Lung (tissue), 12 donors: ENCODE measurements around the gene MCOLN2. TPM values are rescaled to one million over a fixed set of nuclear protein-coding genes. Genes with fewer than 3 reads are reported as not detected.

ENCODE experiments used
- ATAC-seq: fragments of 200-7000 bp; cut with Tn5 transposase; one replicate; pipeline ENCODE4 v1.9.1; 2020; ENCODE audit warnings: moderate number of reproducible peaks; ENCODE audit not compliant: insufficient read depth, low FRiP score
- DNase-seq, 3 donors: peaks; one replicate each; pipeline ENCODE4 v3.0.0-alpha.2; 2013 to 2017
- H3K27ac ChIP-seq, 2 donors: one replicate each; pipeline ENCODE4 v1.5.1; 2013; ENCODE audit warnings: mild to moderate bottlenecking in 2 of 2, moderate library complexity in 2 of 2, control low read depth in 1 of 2, inconsistent platforms in 1 of 2, low read depth in 1 of 2, low read length in 1 of 2
- H3K27me3 ChIP-seq, 3 donors: one replicate each; pipeline ENCODE4 v1.5.1; 2013; ENCODE audit warnings: low read length in 2 of 3; ENCODE audit not compliant: control insufficient read depth in 3 of 3, insufficient read depth in 3 of 3
- H3K36me3 ChIP-seq, 4 donors: one replicate each; pipeline ENCODE4 v1.5.1; 2013; ENCODE audit warnings: low read length in 4 of 4, mild to moderate bottlenecking in 1 of 4, moderate library complexity in 1 of 4; ENCODE audit not compliant: control insufficient read depth in 4 of 4, insufficient read depth in 4 of 4
- H3K4me1 ChIP-seq, 5 donors: one replicate each; pipeline ENCODE4 v1.5.1; 2013; ENCODE audit warnings: low read length in 5 of 5, mild to moderate bottlenecking in 2 of 5, moderate library complexity in 1 of 5; ENCODE audit not compliant: control insufficient read depth in 5 of 5, insufficient read depth in 5 of 5
- H3K4me3 ChIP-seq: one replicate; pipeline ENCODE4 v1.5.1; 2013; ENCODE audit warnings: mild to moderate bottlenecking, control low read depth, moderate library complexity
- H3K9ac ChIP-seq, 2 donors: one replicate each; pipeline ENCODE4 v1.5.1; 2013; ENCODE audit warnings: low read length in 2 of 2, control low read depth in 1 of 2; ENCODE audit not compliant: insufficient read depth in 1 of 2
- H3K9me3 ChIP-seq, 4 donors: one replicate each; pipeline ENCODE4 v1.5.1; 2013; ENCODE audit warnings: low read length in 3 of 4, mild to moderate bottlenecking in 1 of 4, moderate library complexity in 1 of 4; ENCODE audit not compliant: control insufficient read depth in 4 of 4, insufficient read depth in 3 of 4
- WGBS, 2 donors: extraction: QIAGEN DNeasy Blood & Tissue Kit; methylation state at CpG; one replicate each; pipeline ENCODE4 v1.1.7; 2013; 5-methylcytosine and 5-hydroxymethylcytosine counted together
- polyA plus RNA-seq, 2 donors: library from polyadenylated mRNA; stranded (reverse); fragments of 200-250 nt; gene quantifications; one replicate each; pipeline ENCODE4 v1.2.1, GENCODE V29; 2013
- total RNA-seq, 2 donors: library from RNA; depleted of rRNA in 1 of 2; stranded (reverse); fragments of >200 nt in 1 of 2; gene quantifications; one replicate each; pipeline ENCODE4 v1.2.1, GENCODE V29; 2014 to 2021
- TF ChIP-seq, protein P1 (sequence below): IDR thresholded peaks from 2 replicates; pipeline ENCODE4 v1.5.1; 2012; ENCODE audit warnings: mild to moderate bottlenecking; ENCODE audit errors: control extremely low read depth, extremely low read depth
- donor health status: control.
- donor health status: control.
- donor health status: Bipolar disorder and iron deficiency.
- donor health status: healthy.
- donor health status: DM: yes; HTN: yes; CAD: no.

The MCOLN2 gene
- total and polyA plus RNA-seq, 4 donors, result 4.2 to 17.1 (median 7.4) TPM

DNA sequence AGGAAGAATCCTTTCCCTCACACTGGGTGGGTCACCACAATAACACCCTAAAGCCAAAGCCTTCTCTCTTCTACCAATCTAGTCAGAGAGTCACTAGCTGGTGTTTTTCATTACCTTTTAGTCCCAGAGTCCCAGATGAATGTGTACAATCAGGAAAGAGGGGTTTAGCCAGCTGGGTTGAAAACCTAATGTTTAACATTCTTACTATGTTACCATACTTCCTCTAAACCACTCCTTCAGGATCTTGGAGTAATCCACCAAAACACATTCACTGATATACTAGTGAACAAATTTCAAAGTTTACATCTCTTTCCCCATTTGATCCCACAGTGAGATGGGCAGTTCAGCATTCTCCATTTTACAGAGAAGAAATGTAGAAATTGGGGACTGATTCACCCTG is 113.6 kb downstream of the MCOLN2 start:
- H3K9me3 ChIP-seq, result peaks cover 0 to 3% (median 0%) of the 10 kb centered on the region in 4 donors
- no peak for ATAC-seq
- peaks cover 0 to 14% (median 2%) of the 10 kb centered on the region in 5 donors for H3K4me1 ChIP-seq
- no peak overlapping the region for H3K4me3 ChIP-seq
- no peak overlapping the region for H3K27ac ChIP-seq
- no peaks in the 10 kb centered on the region for H3K27me3 ChIP-seq
- no peak overlapping the region for H3K9ac ChIP-seq
- H3K36me3 ChIP-seq, result no peaks in the 10 kb centered on the region
- DNase-seq, result peak in 1 of 3 donors; percentile 49
- TF ChIP-seq, protein P1, sequence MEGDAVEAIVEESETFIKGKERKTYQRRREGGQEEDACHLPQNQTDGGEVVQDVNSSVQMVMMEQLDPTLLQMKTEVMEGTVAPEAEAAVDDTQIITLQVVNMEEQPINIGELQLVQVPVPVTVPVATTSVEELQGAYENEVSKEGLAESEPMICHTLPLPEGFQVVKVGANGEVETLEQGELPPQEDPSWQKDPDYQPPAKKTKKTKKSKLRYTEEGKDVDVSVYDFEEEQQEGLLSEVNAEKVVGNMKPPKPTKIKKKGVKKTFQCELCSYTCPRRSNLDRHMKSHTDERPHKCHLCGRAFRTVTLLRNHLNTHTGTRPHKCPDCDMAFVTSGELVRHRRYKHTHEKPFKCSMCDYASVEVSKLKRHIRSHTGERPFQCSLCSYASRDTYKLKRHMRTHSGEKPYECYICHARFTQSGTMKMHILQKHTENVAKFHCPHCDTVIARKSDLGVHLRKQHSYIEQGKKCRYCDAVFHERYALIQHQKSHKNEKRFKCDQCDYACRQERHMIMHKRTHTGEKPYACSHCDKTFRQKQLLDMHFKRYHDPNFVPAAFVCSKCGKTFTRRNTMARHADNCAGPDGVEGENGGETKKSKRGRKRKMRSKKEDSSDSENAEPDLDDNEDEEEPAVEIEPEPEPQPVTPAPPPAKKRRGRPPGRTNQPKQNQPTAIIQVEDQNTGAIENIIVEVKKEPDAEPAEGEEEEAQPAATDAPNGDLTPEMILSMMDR, result no peak

DNA sequence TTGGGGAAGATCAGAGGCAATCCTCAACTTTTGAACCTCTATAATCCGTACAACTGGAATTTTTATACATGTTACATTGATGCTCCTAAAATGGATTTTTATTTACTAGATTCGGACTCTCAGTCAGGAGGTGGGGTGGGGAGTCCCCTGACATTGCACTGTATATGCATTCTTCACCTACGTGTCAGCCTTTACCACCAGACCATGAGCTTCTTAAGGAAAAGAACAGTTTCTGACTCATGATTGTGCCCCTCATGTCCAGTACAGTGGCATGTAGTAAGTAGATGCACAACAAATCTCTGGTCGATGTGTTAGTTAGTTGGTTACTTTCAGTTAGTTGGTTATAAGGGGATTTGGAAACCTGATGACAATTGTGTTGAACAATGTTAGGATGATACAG is 119.3 kb downstream of the MCOLN2 start:
- H3K36me3 ChIP-seq, result no peaks in the 10 kb centered on the region
- TF ChIP-seq, protein P1, result no peak
- H3K4me3 ChIP-seq, result no peak overlapping the region
- peaks cover 0 to 3% (median under 1%) of the 10 kb centered on the region in 4 donors for H3K9me3 ChIP-seq
- H3K27ac ChIP-seq, result no peak overlapping the region
- 88 to 92% methylated on average over 4 of the region's 4 CpGs for WGBS, 2 donors
- no peak for ATAC-seq
- H3K4me1 ChIP-seq, result peaks cover 0 to 17% (median 3%) of the 10 kb centered on the region in 5 donors
- no peak overlapping the region for H3K9ac ChIP-seq
- DNase-seq, result no peak
- H3K27me3 ChIP-seq, result no peaks in the 10 kb centered on the region

GRCh38 chr1:84876353-84876752 is 120.6 kb downstream of the MCOLN2 start:
- ATAC-seq, result no peak

More at GRCh38 chr1:84876353-84876752, 120.6 kb downstream of the MCOLN2 start:
- WGBS, 2 donors, result 79 to 92% methylated on average over 5 of the region's 5 CpGs
- Histone ChIP-seq H3K36me3 (no peaks in the 10 kb centered on the region), H3K27me3 (no peaks in the 10 kb centered on the region), H3K27ac (no peak overlapping the region), H3K9ac (no peak overlapping the region), H3K4me1 (peaks cover 0 to 22% (median 6%) of the 10 kb centered on the region in 5 donors), H3K9me3 (peaks cover 0 to 2% (median 0%) of the 10 kb centered on the region in 4 donors), H3K4me3 (no peak overlapping the region)
- TF ChIP-seq, protein P1, result no peak
- no peak for DNase-seq

Other genes starting within 250 kb of the MCOLN2 start
- 1 to 10 TPM; 8.3 TPM for gene LPAR3, start 103.9 kb downstream of the MCOLN2 start, total RNA-seq
- gene LPAR3, start 103.9 kb downstream of the MCOLN2 start, polyA plus RNA-seq, result 1 to 10 TPM in 1 of 2 donors, under 1 TPM in 1; 0.98 to 2.3 TPM
- 1 to 10 TPM in 1 of 2 donors, under 1 TPM in 1; 0.68 to 4.2 TPM for gene MCOLN3, start 51.4 kb upstream of the MCOLN2 start, total RNA-seq
- gene MCOLN3, start 51.4 kb upstream of the MCOLN2 start, polyA plus RNA-seq, result 1 to 10 TPM in 1 of 2 donors, under 1 TPM in 1; 0.84 to 4.5 TPM
- gene SYDE2, start 203.9 kb upstream of the MCOLN2 start, total RNA-seq, result 10 to 100 TPM; 18.3 to 48.9 TPM
- 1 to 10 TPM; 1.9 to 2.4 TPM for gene SYDE2, start 203.9 kb upstream of the MCOLN2 start, polyA plus RNA-seq